Measurements from ENCODE around the gene FRMPD4.

FRMPD4 gene

GRCh38 chrX:12439416-12439815, 301.1 kb downstream of the FRMPD4 start:
- no peak for DNase-seq (ENCODE audit: low read depth, low spot score)

- no peak for DNase-seq (ENCODE audit: low read depth, low spot score)
Measured at GRCh38 chrX:12440246-12440645, 302.0 kb downstream of the FRMPD4 start.

GRCh38 chrX:12441381-12442128, 303.3 kb downstream of the FRMPD4 start:
- DNase-seq (ENCODE audit: low read depth, low spot score), result no peak

GRCh38 chrX:12443534-12444098, 305.3 kb downstream of the FRMPD4 start:
- no peak for DNase-seq (ENCODE audit: low read depth, low spot score)

- no peak for DNase-seq (ENCODE audit: low read depth, low spot score)
Measured at GRCh38 chrX:12446342-12447075, 308.2 kb downstream of the FRMPD4 start.

DNA sequence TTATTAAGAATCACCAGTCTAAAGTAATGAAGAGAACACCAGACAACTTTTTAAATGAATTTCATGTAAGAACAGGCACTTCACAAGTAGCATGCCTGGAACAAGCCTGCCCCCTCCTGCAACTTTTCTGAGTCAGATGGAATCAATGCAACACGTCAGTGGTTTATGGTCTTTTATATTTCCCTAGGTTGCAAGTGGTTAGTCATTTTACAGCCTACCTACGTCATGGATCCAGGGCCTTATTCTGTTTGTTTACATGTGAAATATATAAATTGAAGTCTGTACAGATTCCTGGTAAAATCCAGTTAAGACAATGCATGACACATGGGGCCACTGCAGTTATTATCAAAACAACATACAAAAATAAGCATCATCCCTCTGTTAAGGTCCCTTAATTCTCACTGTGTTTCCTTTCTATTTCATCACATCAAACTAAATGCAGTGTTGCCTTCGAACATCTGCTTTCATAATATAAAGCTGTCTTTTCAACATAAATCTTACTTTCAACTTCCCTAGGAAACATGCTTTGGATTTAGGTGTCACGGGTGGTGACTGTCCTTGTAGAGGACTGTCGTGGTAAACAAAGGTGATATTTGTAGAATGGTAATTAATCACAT, 309.3 kb downstream of the FRMPD4 start:
- DNase-seq (ENCODE audit: low read depth, low spot score), result no peak

DNA sequence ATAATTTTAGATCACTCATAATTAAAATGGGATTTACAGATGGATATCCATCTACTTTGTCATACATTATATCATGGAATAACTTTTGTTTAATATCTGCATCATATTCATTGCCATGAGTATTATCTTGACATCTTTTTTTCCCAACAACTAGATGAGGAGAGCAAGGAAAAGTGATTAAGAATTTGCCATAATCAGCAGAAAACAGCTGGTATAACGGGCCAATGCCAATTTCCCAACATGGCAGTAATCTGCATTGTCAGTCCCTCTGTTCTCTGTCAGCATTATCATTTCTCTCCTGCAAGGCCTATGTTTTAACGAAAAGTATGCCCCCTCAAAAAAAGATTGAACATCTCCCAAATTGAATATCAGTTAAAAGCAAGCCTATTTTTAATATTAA, 314.0 kb downstream of the FRMPD4 start:
- no peak for DNase-seq (ENCODE audit: low read depth, low spot score)

- no peak for DNase-seq (ENCODE audit: low read depth, low spot score)
Measured at GRCh38 chrX:12460929-12461328, 322.7 kb downstream of the FRMPD4 start.

DNA sequence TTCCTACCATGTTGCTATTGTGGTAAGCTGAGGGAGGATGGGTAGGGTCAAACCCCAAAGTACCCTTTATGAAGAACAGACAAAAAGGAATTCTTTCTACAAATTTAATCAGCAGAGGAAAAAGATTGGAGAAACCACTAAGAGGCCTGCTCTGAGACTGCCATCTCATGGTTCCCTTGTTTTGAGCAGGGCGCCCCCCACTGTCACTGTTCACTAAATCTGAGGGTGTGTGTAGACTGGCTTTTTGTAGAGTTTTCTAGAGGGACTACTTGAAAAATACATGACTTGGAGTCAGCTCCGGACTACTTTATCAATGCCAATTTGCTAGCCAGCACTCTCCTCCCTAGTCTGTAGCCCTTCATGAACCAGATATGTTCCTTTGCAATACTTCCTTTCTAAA, 324.8 kb downstream of the FRMPD4 start:
- DNase-seq (ENCODE audit: low read depth, low spot score), result no peak

GRCh38 chrX:12463873-12464272, 325.6 kb downstream of the FRMPD4 start:
- DNase-seq (ENCODE audit: low read depth, low spot score), result no peak

GRCh38 chrX:12467321-12467720, 329.0 kb downstream of the FRMPD4 start:
- DNase-seq (ENCODE audit: low read depth, low spot score), result no peak

DNA sequence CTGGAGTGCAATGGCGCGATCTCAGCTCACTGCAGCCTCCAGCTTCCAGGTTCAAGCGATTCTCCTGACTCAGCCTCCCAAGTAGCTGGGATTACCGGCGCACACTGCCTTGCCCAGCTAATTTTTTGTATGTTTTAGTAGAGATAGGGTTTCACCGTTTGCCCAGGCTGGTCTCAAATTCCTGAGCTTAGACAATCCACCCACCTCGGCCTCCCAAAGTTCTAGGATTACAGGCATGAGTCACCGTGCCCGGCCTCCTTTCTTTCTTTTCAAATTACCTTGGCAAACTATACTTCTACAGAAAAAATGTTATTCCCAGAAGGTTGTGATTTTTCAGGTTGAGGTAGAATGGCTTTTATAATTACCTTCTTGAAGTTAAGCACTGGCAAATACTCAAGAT, 331.0 kb downstream of the FRMPD4 start:
- no peak for DNase-seq (ENCODE audit: low read depth, low spot score)

DNA sequence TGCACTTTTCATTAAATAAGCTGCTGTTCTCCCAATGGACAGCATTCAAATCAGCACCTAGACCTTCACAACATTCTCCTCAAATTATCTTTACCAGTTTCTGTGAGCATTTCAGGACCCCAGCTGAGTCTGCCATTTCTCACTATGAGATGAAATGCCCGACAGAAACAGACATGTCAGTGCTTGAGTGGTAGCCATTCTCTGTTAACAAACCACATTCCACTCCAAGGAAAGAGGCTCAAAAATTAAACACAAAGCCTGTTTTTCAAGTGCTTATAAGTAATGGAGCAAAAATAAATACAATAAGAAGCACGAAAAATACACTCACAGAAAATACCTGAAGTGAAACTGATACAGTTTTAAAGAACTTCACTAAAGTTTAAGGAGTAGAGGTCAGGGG, 332.8 kb downstream of the FRMPD4 start:
- no peak for DNase-seq (ENCODE audit: low read depth, low spot score)

DNA sequence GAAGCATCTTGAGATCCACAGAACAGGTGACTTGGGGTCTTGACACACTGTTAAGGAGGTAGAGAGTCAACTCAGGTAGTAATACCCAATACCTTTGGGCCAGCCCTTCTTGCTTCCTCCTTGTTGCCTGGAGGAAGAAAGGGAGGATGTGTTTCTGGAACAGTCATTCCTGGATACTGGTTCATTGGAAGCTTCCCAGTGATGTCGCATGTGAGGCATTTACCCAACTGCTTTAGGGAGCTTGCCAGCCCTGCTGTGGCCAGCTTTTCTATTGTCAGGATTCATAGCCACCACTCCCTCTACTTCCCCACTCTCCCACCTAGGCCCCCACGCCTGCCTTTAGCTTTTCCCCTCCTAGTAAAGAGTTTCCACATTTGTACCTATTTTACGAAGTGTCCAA, 342.7 kb downstream of the FRMPD4 start:
- DNase-seq (ENCODE audit: low read depth, low spot score), result no peak

DNA sequence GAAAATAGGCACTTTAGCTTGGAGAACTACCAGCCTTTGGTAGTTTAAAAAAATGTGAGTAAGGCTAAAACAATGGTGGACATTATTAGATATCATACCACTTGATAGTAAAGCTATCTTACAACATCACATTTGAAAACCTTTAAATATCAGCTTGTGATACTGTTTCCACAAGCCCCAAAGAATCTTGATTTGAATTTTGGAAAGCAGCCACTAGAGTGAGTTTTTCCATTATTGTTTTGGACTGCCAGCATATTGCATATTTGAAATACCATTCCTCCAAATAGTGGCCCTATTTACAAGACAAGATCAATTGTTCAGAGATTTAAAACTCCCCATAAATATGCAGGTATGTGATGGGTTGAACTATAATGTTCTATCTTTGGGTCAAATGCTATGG, 349.9 kb downstream of the FRMPD4 start:
- no peak for DNase-seq (ENCODE audit: low read depth, low spot score)

DNA sequence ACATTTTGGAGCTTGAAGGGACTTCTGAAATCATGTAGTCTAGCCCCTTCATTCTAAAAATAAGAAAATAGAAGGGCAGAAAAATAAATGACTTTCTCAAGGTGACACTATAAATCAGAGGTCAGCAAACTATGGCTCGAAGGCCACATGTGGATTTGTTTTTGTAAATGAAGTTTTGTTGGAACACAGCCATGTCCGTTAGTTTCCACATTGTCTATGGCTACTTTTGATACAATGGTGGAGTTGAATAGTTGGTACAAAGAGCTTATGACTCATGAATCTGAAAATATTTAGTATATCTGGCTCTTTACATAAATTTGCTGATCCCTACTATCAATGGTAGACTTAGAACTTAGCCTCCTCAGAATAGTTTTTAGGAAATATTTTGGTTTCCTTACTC, 350.5 kb downstream of the FRMPD4 start:
- DNase-seq (ENCODE audit: low read depth, low spot score), result no peak

GRCh38 chrX:12489341-12489740, 351.1 kb downstream of the FRMPD4 start:
- no peak for DNase-seq (ENCODE audit: low read depth, low spot score)

- no peak for DNase-seq (ENCODE audit: low read depth, low spot score)
Measured at GRCh38 chrX:12494400-12495138, 356.3 kb downstream of the FRMPD4 start.

DNA sequence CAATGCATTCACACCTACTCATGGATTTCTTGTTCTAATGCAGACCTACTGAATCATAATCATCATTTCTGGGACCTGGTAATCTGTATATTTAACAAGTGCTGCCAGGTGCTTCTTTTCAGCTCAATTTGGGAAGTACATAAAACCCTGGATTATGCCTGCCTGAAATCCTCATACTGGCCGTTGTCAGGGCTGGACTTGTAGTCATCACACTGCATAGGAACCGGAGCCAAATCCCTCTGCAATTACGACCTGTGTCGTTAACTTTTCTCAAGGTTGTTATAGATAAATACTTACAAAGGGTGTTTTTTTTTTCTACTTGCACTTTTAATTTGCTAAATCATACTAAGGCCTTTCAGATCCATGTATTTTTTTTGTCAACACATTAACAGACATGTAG, 358.1 kb downstream of the FRMPD4 start:
- no peak for DNase-seq (ENCODE audit: low read depth, low spot score)

- DNase-seq (ENCODE audit: low read depth, low spot score), result no peak
Measured at GRCh38 chrX:12497832-12498591, 359.7 kb downstream of the FRMPD4 start.

DNA sequence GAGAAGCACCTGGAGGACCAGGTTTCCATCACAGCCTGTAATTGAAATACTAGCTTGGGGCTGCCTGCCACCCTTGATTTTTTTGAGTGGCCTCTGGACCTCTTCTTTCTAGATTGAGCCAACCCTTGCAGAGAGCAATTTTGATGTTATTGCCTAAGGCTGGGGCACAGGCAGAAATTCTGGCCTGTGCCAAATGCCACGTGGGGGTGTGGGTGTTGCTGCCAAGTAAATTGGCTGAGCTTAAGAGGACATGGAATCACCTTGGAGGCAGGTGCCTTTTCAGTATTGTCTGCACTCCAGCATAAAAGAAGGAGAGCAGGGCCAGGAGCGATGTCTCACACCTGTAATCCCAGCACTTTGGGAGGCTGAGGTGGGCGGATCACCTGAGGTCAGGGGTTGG, 366.9 kb downstream of the FRMPD4 start:
- no peak for DNase-seq (ENCODE audit: low read depth, low spot score)

All from brain pericyte (primary cell).